VCaP (cell line): ENCODE results near the gene TEX26.

Experiments used
- H3K27ac ChIP-seq: fragments of 450-650 bp; 2 replicates; pipeline ENCODE4 v1.5.1; 2017
- CTCF ChIP-seq: fragments of 450-650 bp; conservative IDR thresholded peaks from 2 replicates; pipeline ENCODE4 v1.5.1; 2017; ENCODE audit warnings: mild to moderate bottlenecking, moderate library complexity

The TEX26 gene

GRCh38 chr13:30991184-30991583 lies 58.7 kb downstream of the TEX26 start:
- no peak for TF ChIP-seq CTCF
- no peak overlapping the region for H3K27ac ChIP-seq

GRCh38 chr13:30991922-30992321 lies 59.5 kb downstream of the TEX26 start:
- H3K27ac ChIP-seq: no peak overlapping the region
- TF ChIP-seq CTCF: no peak

GRCh38 chr13:30995331-30995730 lies 62.9 kb downstream of the TEX26 start:
- no peak for TF ChIP-seq CTCF

GRCh38 chr13:30997697-30998096 lies 65.2 kb downstream of the TEX26 start:
- no peak overlapping the region for H3K27ac ChIP-seq
- TF ChIP-seq CTCF: no peak

More at GRCh38 chr13:30995331-30995730, 62.9 kb downstream of the TEX26 start:
- H3K27ac ChIP-seq: no peak overlapping the region

- no peak overlapping the region for H3K27ac ChIP-seq
- no peak for TF ChIP-seq CTCF
These were observed 66.0 kb downstream of the TEX26 start for GRCh38 chr13:30998136-30999088.

- H3K27ac ChIP-seq: no peak overlapping the region
- TF ChIP-seq CTCF: no peak
These were observed 68.4 kb downstream of the TEX26 start for GRCh38 chr13:31000889-31001288.

- TF ChIP-seq CTCF: no peak
- H3K27ac ChIP-seq: no peak overlapping the region
These were observed 69.2 kb downstream of the TEX26 start for GRCh38 chr13:31001647-31002046.
